Epithelial cell of esophagus (primary cell): ENCODE data around the gene MAOA.

ENCODE experiments used
- DNase-seq: peaks from one replicate; pipeline ENCODE4 v3.0.0; 2010; ENCODE audit warnings: low read depth
- H3K4me3 ChIP-seq: 2 replicates; pipeline ENCODE4 v1.5.1; 2011; ENCODE audit warnings: mild to moderate bottlenecking, low read length, control low read depth
- TF ChIP-seq, protein P1 (sequence below): IDR thresholded peaks from 2 replicates; pipeline ENCODE4 v1.5.1; 2011; ENCODE audit warnings: low read depth, mild to moderate bottlenecking, low read length, control low read depth, inconsistent platforms; ENCODE audit not compliant: insufficient read depth; ENCODE audit errors: missing control alignments

MAOA gene

GRCh38 chrX:43716144-43716543 is 60.0 kb downstream of the MAOA start:
- DNase-seq, result no peak
- no peak overlapping the region for H3K4me3 ChIP-seq
- TF ChIP-seq, protein P1, sequence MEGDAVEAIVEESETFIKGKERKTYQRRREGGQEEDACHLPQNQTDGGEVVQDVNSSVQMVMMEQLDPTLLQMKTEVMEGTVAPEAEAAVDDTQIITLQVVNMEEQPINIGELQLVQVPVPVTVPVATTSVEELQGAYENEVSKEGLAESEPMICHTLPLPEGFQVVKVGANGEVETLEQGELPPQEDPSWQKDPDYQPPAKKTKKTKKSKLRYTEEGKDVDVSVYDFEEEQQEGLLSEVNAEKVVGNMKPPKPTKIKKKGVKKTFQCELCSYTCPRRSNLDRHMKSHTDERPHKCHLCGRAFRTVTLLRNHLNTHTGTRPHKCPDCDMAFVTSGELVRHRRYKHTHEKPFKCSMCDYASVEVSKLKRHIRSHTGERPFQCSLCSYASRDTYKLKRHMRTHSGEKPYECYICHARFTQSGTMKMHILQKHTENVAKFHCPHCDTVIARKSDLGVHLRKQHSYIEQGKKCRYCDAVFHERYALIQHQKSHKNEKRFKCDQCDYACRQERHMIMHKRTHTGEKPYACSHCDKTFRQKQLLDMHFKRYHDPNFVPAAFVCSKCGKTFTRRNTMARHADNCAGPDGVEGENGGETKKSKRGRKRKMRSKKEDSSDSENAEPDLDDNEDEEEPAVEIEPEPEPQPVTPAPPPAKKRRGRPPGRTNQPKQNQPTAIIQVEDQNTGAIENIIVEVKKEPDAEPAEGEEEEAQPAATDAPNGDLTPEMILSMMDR, result no peak

- peak; percentile 73 for DNase-seq
- TF ChIP-seq, protein P1, result no peak
Observed at GRCh38 chrX:43716696-43717095, 60.6 kb downstream of the MAOA start.

GRCh38 chrX:43717161-43717560 is 61.1 kb downstream of the MAOA start:
- DNase-seq, result peak; percentile 84
- H3K4me3 ChIP-seq, result no peak overlapping the region
- TF ChIP-seq, protein P1, result no peak

More at GRCh38 chrX:43716696-43717095, 60.6 kb downstream of the MAOA start:
- H3K4me3 ChIP-seq, result no peak overlapping the region

- DNase-seq, result peak; percentile 17
- no peak overlapping the region for H3K4me3 ChIP-seq
- TF ChIP-seq, protein P1, result no peak
Observed at GRCh38 chrX:43718081-43718480, 62.0 kb downstream of the MAOA start.

GRCh38 chrX:43718546-43718945 is 62.4 kb downstream of the MAOA start:
- peak; percentile 10 for DNase-seq
- H3K4me3 ChIP-seq, result no peak overlapping the region
- TF ChIP-seq, protein P1, result no peak

- DNase-seq, result peak; percentile 68
- TF ChIP-seq, protein P1, result no peak
- H3K4me3 ChIP-seq, result no peak overlapping the region
Observed at GRCh38 chrX:43718956-43719355, 62.9 kb downstream of the MAOA start.

GRCh38 chrX:43720082-43720481 is 64.0 kb downstream of the MAOA start:
- DNase-seq, result no peak
- no peak overlapping the region for H3K4me3 ChIP-seq
- TF ChIP-seq, protein P1, result no peak
